MM.1S (cell line): ENCODE data around the gene PAN3.

Experiments
- DNase-seq: peaks from one replicate; pipeline ENCODE4 v3.0.0-alpha.2; 2015
- H2AFZ ChIP-seq: fragments of 300-600 bp; sonication (generic); 2 replicates; pipeline ENCODE4 v1.6.0; 2016; ENCODE audit warnings: antibody characterized with exemption, low read length
- H3F3A ChIP-seq: fragments of 300-600 bp; sonication (generic); 2 replicates; pipeline ENCODE4 v1.6.1; 2016; ENCODE audit warnings: mild to moderate bottlenecking, antibody characterized with exemption, low read length, moderate library complexity, mixed read lengths; ENCODE audit not compliant: insufficient read depth
- H3K27ac ChIP-seq: fragments of 300-600 bp; sonication (generic); 2 replicates; pipeline ENCODE4 v1.5.1; 2016; ENCODE audit warnings: mild to moderate bottlenecking, low read length
- H3K27me3 ChIP-seq: fragments of 300-600 bp; sonication (generic); replicated peaks from 2 replicates; pipeline ENCODE4 v1.6.0; 2016; ENCODE audit warnings: low read length; ENCODE audit not compliant: insufficient read depth
- H3K36me3 ChIP-seq: fragments of 300-600 bp; sonication (generic); replicated peaks from 2 replicates; pipeline ENCODE4 v1.6.1; 2016; ENCODE audit warnings: mild to moderate bottlenecking, low read length, mixed read lengths; ENCODE audit not compliant: insufficient read depth
- H3K4me1 ChIP-seq: fragments of 300-600 bp; sonication (generic); 2 replicates; pipeline ENCODE4 v1.6.1; 2016; ENCODE audit warnings: low read length, mixed read lengths
- H3K4me2 ChIP-seq: fragments of 300-600 bp; sonication (generic); 2 replicates; pipeline ENCODE4 v1.6.0; 2016; ENCODE audit warnings: low read depth, low read length
- H3K4me3 ChIP-seq: fragments of 300-600 bp; sonication (generic); 2 replicates; pipeline ENCODE4 v1.5.1; 2016; ENCODE audit warnings: low read length, mixed read lengths
- H3K79me2 ChIP-seq: fragments of 300-600 bp; sonication (generic); 2 replicates; pipeline ENCODE4 v1.6.1; 2016; ENCODE audit warnings: mixed run types, low read length, mixed read lengths
- H3K9ac ChIP-seq: fragments of 300-600 bp; sonication (generic); 2 replicates; pipeline ENCODE4 v1.6.1; 2016; ENCODE audit warnings: low read length, mixed read lengths
- H3K9me2 ChIP-seq: fragments of 300-600 bp; sonication (generic); replicated peaks from 2 replicates; pipeline ENCODE4 v1.6.1; 2016; ENCODE audit warnings: mild to moderate bottlenecking, low read length, mixed read lengths; ENCODE audit not compliant: insufficient read depth
- H3K9me3 ChIP-seq: fragments of 300-600 bp; sonication (generic); replicated peaks from 2 replicates; pipeline ENCODE4 v1.6.1; 2016; ENCODE audit warnings: mild to moderate bottlenecking, low read length, mixed read lengths; ENCODE audit not compliant: insufficient read depth
- H4K20me1 ChIP-seq: fragments of 300-600 bp; sonication (generic); 2 replicates; pipeline ENCODE4 v1.6.1; 2016; ENCODE audit warnings: mild to moderate bottlenecking, low read length, moderate library complexity, mixed read lengths; ENCODE audit not compliant: insufficient read depth
- EZH2 ChIP-seq: fragments of 300-600 bp; sonication (generic); optimal IDR thresholded peaks from 2 replicates; pipeline ENCODE3; 2017; ENCODE audit warnings: low read depth, mild to moderate bottlenecking, antibody characterized with exemption, low read length, mixed read lengths
- EZH2phosphoT487 ChIP-seq: fragments of 300-600 bp; sonication (generic); IDR thresholded peaks from 2 replicates; pipeline ENCODE4 v1.6.1; 2018; ENCODE audit warnings: antibody characterized with exemption, low read length
- TF ChIP-seq, protein P1 (sequence below): fragments of 300-600 bp; sonication (generic); IDR thresholded peaks from 2 replicates; pipeline ENCODE4 v1.5.1; 2016; ENCODE audit warnings: antibody characterized with exemption, low read length, mixed read lengths

The PAN3 gene

GRCh38 chr13:28181413-28181812 lies 43.1 kb downstream of the PAN3 start:
- H3K4me1 ChIP-seq = no peaks in the 10 kb centered on the region
- no peaks in the 10 kb centered on the region for H3K27me3 ChIP-seq
- H2AFZ ChIP-seq = no peak overlapping the region
- H3K36me3 ChIP-seq = no peaks in the 10 kb centered on the region
- no peak overlapping the region for H3K4me2 ChIP-seq
- no peaks in the 10 kb centered on the region for H3F3A ChIP-seq
- no peak for TF ChIP-seq EZH2
- no peak for TF ChIP-seq EZH2phosphoT487
- TF ChIP-seq, protein P1, sequence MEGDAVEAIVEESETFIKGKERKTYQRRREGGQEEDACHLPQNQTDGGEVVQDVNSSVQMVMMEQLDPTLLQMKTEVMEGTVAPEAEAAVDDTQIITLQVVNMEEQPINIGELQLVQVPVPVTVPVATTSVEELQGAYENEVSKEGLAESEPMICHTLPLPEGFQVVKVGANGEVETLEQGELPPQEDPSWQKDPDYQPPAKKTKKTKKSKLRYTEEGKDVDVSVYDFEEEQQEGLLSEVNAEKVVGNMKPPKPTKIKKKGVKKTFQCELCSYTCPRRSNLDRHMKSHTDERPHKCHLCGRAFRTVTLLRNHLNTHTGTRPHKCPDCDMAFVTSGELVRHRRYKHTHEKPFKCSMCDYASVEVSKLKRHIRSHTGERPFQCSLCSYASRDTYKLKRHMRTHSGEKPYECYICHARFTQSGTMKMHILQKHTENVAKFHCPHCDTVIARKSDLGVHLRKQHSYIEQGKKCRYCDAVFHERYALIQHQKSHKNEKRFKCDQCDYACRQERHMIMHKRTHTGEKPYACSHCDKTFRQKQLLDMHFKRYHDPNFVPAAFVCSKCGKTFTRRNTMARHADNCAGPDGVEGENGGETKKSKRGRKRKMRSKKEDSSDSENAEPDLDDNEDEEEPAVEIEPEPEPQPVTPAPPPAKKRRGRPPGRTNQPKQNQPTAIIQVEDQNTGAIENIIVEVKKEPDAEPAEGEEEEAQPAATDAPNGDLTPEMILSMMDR = no peak
- no peaks in the 10 kb centered on the region for H3K9me2 ChIP-seq
- H3K9ac ChIP-seq = no peak overlapping the region
- H3K9me3 ChIP-seq = no peaks in the 10 kb centered on the region
- no peak for DNase-seq
- H4K20me1 ChIP-seq = no peaks in the 10 kb centered on the region
- no peaks in the 10 kb centered on the region for H3K79me2 ChIP-seq
- H3K27ac ChIP-seq = no peak overlapping the region
- H3K4me3 ChIP-seq = no peak overlapping the region

DNA sequence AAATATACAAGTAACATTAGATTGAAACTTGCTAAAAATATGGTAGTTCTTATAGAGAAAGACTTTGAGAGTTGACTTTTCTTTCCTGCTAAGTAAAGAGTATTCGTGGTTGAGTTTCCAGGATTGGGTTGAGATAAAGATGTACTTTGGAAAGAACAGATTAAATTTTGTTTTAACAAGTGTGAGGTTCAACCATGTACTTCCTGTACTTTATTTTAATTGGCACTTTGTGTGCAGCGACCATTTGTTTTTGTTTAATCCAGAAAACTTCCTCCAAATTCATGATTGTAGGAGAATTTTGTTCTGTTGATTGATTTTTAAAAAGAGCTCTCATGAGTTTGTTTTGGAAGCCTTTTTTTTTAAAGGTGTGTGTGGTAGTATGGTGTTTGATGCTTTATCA lies 46.9 kb downstream of the PAN3 start:
- no peak overlapping the region for H3K4me3 ChIP-seq
- no peaks in the 10 kb centered on the region for H3K9me2 ChIP-seq
- no peaks in the 10 kb centered on the region for H4K20me1 ChIP-seq
- TF ChIP-seq EZH2phosphoT487 (no peak), EZH2 (no peak)
- TF ChIP-seq, protein P1 = no peak
- H3K36me3 ChIP-seq = no peaks in the 10 kb centered on the region
- H3K27me3 ChIP-seq = no peaks in the 10 kb centered on the region
- no peak overlapping the region for H3K4me2 ChIP-seq
- no peak for DNase-seq
- no peaks in the 10 kb centered on the region for H3K79me2 ChIP-seq
- H2AFZ ChIP-seq = no peak overlapping the region
- no peaks in the 10 kb centered on the region for H3K9me3 ChIP-seq
- no peak overlapping the region for H3K27ac ChIP-seq
- H3K4me1 ChIP-seq = no peaks in the 10 kb centered on the region
- no peak overlapping the region for H3K9ac ChIP-seq
- no peaks in the 10 kb centered on the region for H3F3A ChIP-seq

- Histone ChIP-seq H3K9ac (no peak overlapping the region), H3K79me2 (no peaks in the 10 kb centered on the region), H3K36me3 (no peaks in the 10 kb centered on the region)
Measured at GRCh38 chr13:28199089-28199488, 60.7 kb downstream of the PAN3 start.

More at GRCh38 chr13:28199089-28199488, 60.7 kb downstream of the PAN3 start:
- H3K27me3 ChIP-seq = no peaks in the 10 kb centered on the region
- H3K4me3 ChIP-seq = no peak overlapping the region
- no peak for TF ChIP-seq EZH2
- no peak for TF ChIP-seq EZH2phosphoT487
- TF ChIP-seq, protein P1 = no peak
- H3K27ac ChIP-seq = no peak overlapping the region
- no peaks in the 10 kb centered on the region for H3K4me1 ChIP-seq
- no peak overlapping the region for H3K4me2 ChIP-seq
- no peaks in the 10 kb centered on the region for H3F3A ChIP-seq
- no peaks in the 10 kb centered on the region for H3K9me2 ChIP-seq
- H3K9me3 ChIP-seq = no peaks in the 10 kb centered on the region
- H2AFZ ChIP-seq = no peak overlapping the region
- no peak for DNase-seq
- no peaks in the 10 kb centered on the region for H4K20me1 ChIP-seq
